Measurements from ENCODE around the gene PHACTR1.

- no peak for TF ChIP-seq CTCF (IDR thresholded peaks at IDR 0.05)
- no peak for TF ChIP-seq POLR2AphosphoS5 (IDR thresholded peaks at IDR 0.05; ENCODE audit: low read depth, low read length)
These were observed 329.5 kb downstream of the PHACTR1 start for GRCh38 chr6:13046084-13046483.
